ENCODE data around the gene ACTL7A. TPM values are rescaled to one million over a fixed set of nuclear protein-coding genes. Genes with fewer than 3 reads are reported as not detected.

ACTL7A gene, protein sequence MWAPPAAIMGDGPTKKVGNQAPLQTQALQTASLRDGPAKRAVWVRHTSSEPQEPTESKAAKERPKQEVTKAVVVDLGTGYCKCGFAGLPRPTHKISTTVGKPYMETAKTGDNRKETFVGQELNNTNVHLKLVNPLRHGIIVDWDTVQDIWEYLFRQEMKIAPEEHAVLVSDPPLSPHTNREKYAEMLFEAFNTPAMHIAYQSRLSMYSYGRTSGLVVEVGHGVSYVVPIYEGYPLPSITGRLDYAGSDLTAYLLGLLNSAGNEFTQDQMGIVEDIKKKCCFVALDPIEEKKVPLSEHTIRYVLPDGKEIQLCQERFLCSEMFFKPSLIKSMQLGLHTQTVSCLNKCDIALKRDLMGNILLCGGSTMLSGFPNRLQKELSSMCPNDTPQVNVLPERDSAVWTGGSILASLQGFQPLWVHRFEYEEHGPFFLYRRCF
- not detected for total RNA-seq
- not detected for total RNA-seq (2013)
- total RNA-seq: 0 reads per million in 29 experiments

DNA sequence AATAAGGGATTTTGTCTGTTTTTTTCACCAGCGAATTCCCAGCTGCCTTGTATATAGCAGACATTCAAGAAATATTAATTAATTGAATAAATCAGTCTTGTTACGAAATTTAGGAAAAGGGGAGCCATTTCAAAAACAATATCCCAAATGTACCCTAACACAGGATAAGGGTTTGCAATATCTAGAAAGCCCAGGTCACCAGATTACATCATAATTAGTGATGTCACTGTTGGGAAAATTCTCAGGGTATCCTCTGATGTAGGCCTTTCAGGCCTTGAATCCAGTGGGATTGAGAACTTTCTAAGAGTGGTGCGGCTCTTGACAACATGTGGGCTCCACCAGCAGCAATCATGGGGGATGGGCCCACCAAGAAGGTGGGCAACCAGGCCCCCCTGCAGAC, at the start of gene ACTL7A:
ACTL7A (plus strand) TSS at position 270 of the 400 bp plus-strand sequence; CDS start at position 327, 57 bp downstream.
- Mint-ChIP-seq H3K27ac (no peak within 1 kb of the TSS), H3K36me3 (no peaks in the 10 kb centered on the region), H3K9me3 (peaks cover 0 to 6% (median 0%) of the 10 kb centered on the region in 3 donors), H3K4me1 (no peaks in the 10 kb centered on the region), H3K4me3 (no peak within 1 kb of the TSS), H3K27me3 (no peaks in the 10 kb centered on the region)
- DNase-seq (no peak), ATAC-seq (replicated peaks in 1 of 4) (no peak)
- Histone ChIP-seq H3K9me3 (no peaks in the 10 kb centered on the region), H3K36me3 (ENCODE audit: control insufficient read depth in 2 of 2, extremely low read depth in 1 of 2, insufficient read depth in 1 of 2, low read length in 1 of 2) (no peaks in the 10 kb centered on the region), H3K4me1 (ENCODE audit: control insufficient read depth in 1 of 2, extremely low read depth in 1 of 2, insufficient read depth in 2 of 2, low read length in 2 of 2) (no peaks in the 10 kb centered on the region), H3K27me3 (replicated peaks in 1 of 2; ENCODE audit: control insufficient read depth in 2 of 2, extremely low read depth in 1 of 2, insufficient read depth in 2 of 2, low read length in 1 of 2) (no peaks in the 10 kb centered on the region), H3K4me3 (ENCODE audit: control insufficient read depth in 1 of 2, extremely low read depth in 1 of 2, low read length in 1 of 2) (no peak within 1 kb of the TSS), H3K27ac (ENCODE audit: low read length) (no peak within 1 kb of the TSS)
- WGBS (ENCODE audit: insufficient coverage): 100% methylated on average over 1 of the region's 3 CpGs
- POLR2A ChIA-PET: interaction anchor here in 1 of 2 donors (0.6 kb wide), 1 partner anchor 9 kb away, joined by 5 read pairs; no protein-coding TSS in a partner anchor
- CTCF ChIA-PET: no interaction called here

DNA sequence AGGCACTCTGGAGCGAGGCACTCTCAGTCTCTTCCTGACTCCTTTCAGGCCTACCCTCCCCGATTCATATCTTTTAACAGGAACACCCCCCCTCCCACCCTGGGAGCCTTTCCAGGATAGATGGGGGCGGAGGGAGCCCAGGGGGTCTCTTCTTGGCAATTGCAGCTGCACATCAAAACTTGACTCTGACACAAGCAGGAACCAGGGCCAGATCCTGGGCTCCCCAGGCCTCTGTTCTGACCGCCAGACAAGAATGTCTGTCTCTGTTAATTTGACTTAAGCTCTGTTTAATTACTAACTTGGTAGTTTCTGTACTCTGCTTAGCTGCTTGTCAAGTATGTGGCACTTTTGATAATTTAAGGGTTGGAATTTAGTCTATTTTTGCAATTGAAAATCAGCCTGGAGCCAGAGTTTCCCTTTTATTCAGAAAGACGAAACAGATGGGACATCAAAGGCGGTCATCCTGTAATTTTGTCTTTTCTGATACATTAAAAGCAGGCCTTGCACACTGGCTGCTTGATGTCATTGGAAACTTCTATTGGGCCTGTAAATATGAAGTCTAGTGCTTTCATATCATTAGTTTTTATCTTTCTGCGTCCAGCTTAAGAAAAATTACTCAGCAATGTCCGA, 49.6 kb upstream of the ACTL7A start:
- Histone ChIP-seq H3K9me3 (no peaks in the 10 kb centered on the region), H3K4me3 (ENCODE audit: control insufficient read depth in 1 of 2, extremely low read depth in 1 of 2, low read length in 1 of 2) (no peak overlapping the region), H3K27me3 (replicated peaks in 1 of 2; ENCODE audit: control insufficient read depth in 2 of 2, extremely low read depth in 1 of 2, insufficient read depth in 2 of 2, low read length in 1 of 2) (no peaks in the 10 kb centered on the region), H3K36me3 (ENCODE audit: control insufficient read depth in 2 of 2, extremely low read depth in 1 of 2, insufficient read depth in 1 of 2, low read length in 1 of 2) (no peaks in the 10 kb centered on the region), H3K4me1 (ENCODE audit: control insufficient read depth in 1 of 2, extremely low read depth in 1 of 2, insufficient read depth in 2 of 2, low read length in 2 of 2) (no peaks in the 10 kb centered on the region), H3K27ac (ENCODE audit: low read length) (no peak overlapping the region)
- H3K4me3 Mint-ChIP-seq: no peak overlapping the region
- ATAC-seq (replicated peaks in 1 of 4) (no peak), DNase-seq (no peak)
- peaks cover 18 to 26% of the 10 kb centered on the region in 2 donors for H3K27me3 Mint-ChIP-seq
- WGBS (ENCODE audit: insufficient coverage): 79% methylated on average over 3 of the region's 8 CpGs
- peaks cover 0 to 3% (median 0%) of the 10 kb centered on the region in 3 donors for H3K4me1 Mint-ChIP-seq
- no peaks in the 10 kb centered on the region for H3K9me3 Mint-ChIP-seq
- H3K36me3 Mint-ChIP-seq: no peaks in the 10 kb centered on the region
- POLR2A ChIA-PET: no interaction called here
- CTCF ChIA-PET: no interaction called here
- H3K27ac Mint-ChIP-seq: no peak overlapping the region

DNA sequence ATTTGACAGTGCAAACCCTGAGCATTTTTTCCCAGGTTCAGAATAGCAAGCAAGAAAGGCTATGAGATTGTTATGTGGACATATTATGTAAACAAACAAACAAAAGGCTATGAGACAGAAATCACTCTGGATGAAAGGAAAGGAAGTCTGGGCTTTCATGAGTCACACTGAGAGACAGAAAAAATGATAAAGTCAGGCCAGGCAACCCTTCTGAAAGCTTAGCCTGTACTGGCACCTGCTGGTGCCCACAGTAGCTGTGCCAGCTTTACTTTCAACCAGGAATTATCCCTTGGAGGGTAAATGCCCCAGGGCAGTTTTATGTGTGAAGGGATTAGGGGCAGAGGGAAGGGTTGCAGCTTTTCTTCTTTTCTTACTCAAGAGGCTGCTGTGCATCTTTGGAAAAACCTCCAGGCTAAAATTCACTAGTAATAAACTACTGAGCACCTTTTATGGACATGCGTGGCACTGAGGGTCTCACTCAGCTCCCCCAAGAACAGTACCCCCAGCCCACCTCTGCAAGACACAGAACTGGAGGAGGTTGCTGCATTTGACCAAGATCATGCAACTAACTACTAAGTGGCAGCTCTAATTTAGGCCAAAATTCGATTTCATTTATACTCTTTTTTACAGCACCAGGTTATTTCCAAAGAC, 48.0 kb upstream of the ACTL7A start:
- Mint-ChIP-seq H3K36me3 (no peaks in the 10 kb centered on the region), H3K4me3 (no peak overlapping the region), H3K27ac (no peak overlapping the region), H3K27me3 (peaks cover 18 to 25% of the 10 kb centered on the region in 2 donors), H3K4me1 (peaks cover 0 to 3% (median 0%) of the 10 kb centered on the region in 3 donors), H3K9me3 (no peaks in the 10 kb centered on the region)
- Histone ChIP-seq H3K4me3 (ENCODE audit: control insufficient read depth in 1 of 2, extremely low read depth in 1 of 2, low read length in 1 of 2) (no peak overlapping the region), H3K27me3 (replicated peaks in 1 of 2; ENCODE audit: control insufficient read depth in 2 of 2, extremely low read depth in 1 of 2, insufficient read depth in 2 of 2, low read length in 1 of 2) (no peaks in the 10 kb centered on the region), H3K9me3 (no peaks in the 10 kb centered on the region), H3K27ac (ENCODE audit: low read length) (no peak overlapping the region), H3K4me1 (ENCODE audit: control insufficient read depth in 1 of 2, extremely low read depth in 1 of 2, insufficient read depth in 2 of 2, low read length in 2 of 2) (no peaks in the 10 kb centered on the region), H3K36me3 (ENCODE audit: control insufficient read depth in 2 of 2, extremely low read depth in 1 of 2, insufficient read depth in 1 of 2, low read length in 1 of 2) (no peaks in the 10 kb centered on the region)
- ChIA-PET POLR2A (no interaction called here), CTCF (no interaction called here)
- WGBS (ENCODE audit: insufficient coverage): 80% methylated on average over 2 of the region's 2 CpGs
- ATAC-seq (replicated peaks in 1 of 4) (no peak), DNase-seq (no peak)

DNA sequence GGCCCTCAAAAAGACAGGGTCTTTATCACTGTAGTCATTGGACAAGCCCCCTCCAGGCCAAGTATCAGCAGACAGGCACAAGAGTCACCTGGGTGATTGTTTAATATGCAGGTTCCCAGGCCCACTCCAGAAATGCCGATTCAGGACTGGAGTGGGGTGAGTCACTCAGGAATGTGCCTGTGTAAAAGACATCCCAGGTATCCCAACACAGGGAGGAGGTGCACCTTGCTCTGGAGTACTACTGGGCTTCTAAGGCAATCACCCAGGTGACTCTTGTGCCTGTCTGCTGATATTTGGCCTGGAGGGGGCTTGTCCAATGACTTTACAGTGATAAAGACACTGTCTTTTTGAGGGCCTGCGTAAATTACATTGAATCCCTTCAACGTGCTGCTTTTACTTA, 46.9 kb upstream of the ACTL7A start:
- DNase-seq (no peak), ATAC-seq (replicated peaks in 1 of 4) (no peak)
- H3K27me3 Mint-ChIP-seq: peaks cover 18 to 25% of the 10 kb centered on the region in 2 donors
- Histone ChIP-seq H3K27ac (ENCODE audit: low read length) (no peak overlapping the region), H3K4me1 (ENCODE audit: control insufficient read depth in 1 of 2, extremely low read depth in 1 of 2, insufficient read depth in 2 of 2, low read length in 2 of 2) (no peaks in the 10 kb centered on the region), H3K36me3 (ENCODE audit: control insufficient read depth in 2 of 2, extremely low read depth in 1 of 2, insufficient read depth in 1 of 2, low read length in 1 of 2) (no peaks in the 10 kb centered on the region), H3K9me3 (no peaks in the 10 kb centered on the region), H3K4me3 (ENCODE audit: control insufficient read depth in 1 of 2, extremely low read depth in 1 of 2, low read length in 1 of 2) (no peak overlapping the region), H3K27me3 (replicated peaks in 1 of 2; ENCODE audit: control insufficient read depth in 2 of 2, extremely low read depth in 1 of 2, insufficient read depth in 2 of 2, low read length in 1 of 2) (no peaks in the 10 kb centered on the region)
- CTCF ChIA-PET: no interaction called here
- H3K4me3 Mint-ChIP-seq: no peak overlapping the region
- WGBS (ENCODE audit: insufficient coverage): 67% methylated on average over 1 of the region's 3 CpGs
- H3K27ac Mint-ChIP-seq: no peak overlapping the region
- no peaks in the 10 kb centered on the region for H3K9me3 Mint-ChIP-seq
- peaks cover 0 to 6% (median 0%) of the 10 kb centered on the region in 3 donors for H3K4me1 Mint-ChIP-seq
- H3K36me3 Mint-ChIP-seq: no peaks in the 10 kb centered on the region
- POLR2A ChIA-PET: no interaction called here

DNA sequence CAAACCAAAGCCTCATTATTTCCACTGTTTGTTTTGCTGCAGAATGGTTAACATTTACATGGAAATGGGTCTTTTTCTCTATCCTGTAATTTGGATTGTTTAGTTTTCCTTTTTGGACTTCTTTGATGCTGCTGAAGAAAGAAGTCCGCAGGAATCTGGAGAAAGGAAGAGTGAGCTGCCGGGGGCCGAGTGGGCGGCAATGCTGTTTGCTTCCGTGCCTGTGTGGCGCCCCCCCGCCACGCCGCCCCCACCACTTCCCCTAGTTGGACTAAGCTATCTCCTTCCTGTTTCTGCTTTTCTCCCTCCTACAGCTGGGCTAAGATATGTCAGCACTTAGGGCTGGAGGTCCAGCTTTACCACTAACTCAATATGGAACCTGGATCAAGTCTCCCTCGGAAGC, 46.0 kb upstream of the ACTL7A start:
- H3K4me3 Mint-ChIP-seq: no peak overlapping the region
- Histone ChIP-seq H3K36me3 (ENCODE audit: control insufficient read depth in 2 of 2, extremely low read depth in 1 of 2, insufficient read depth in 1 of 2, low read length in 1 of 2) (no peaks in the 10 kb centered on the region), H3K9me3 (no peaks in the 10 kb centered on the region), H3K27me3 (replicated peaks in 1 of 2; ENCODE audit: control insufficient read depth in 2 of 2, extremely low read depth in 1 of 2, insufficient read depth in 2 of 2, low read length in 1 of 2) (no peaks in the 10 kb centered on the region), H3K27ac (ENCODE audit: low read length) (no peak overlapping the region), H3K4me3 (ENCODE audit: control insufficient read depth in 1 of 2, extremely low read depth in 1 of 2, low read length in 1 of 2) (no peak overlapping the region), H3K4me1 (ENCODE audit: control insufficient read depth in 1 of 2, extremely low read depth in 1 of 2, insufficient read depth in 2 of 2, low read length in 2 of 2) (no peaks in the 10 kb centered on the region)
- no peak for ATAC-seq (replicated peaks in 1 of 4)
- CTCF ChIA-PET: interaction anchor here in 1 of 2 donors (0.5 kb wide), 1 partner anchor 40 kb away, joined by 4 read pairs; no protein-coding TSS in a partner anchor
- POLR2A ChIA-PET: no interaction called here
- H3K9me3 Mint-ChIP-seq: no peaks in the 10 kb centered on the region
- H3K4me1 Mint-ChIP-seq: peaks cover 0 to 6% (median 0%) of the 10 kb centered on the region in 3 donors
- 24% methylated on average over 2 of the region's 10 CpGs for WGBS (ENCODE audit: insufficient coverage)
- H3K36me3 Mint-ChIP-seq: no peaks in the 10 kb centered on the region
- DNase-seq: no peak
- peaks cover 18 to 25% of the 10 kb centered on the region in 2 donors for H3K27me3 Mint-ChIP-seq
- H3K27ac Mint-ChIP-seq: no peak overlapping the region

DNA sequence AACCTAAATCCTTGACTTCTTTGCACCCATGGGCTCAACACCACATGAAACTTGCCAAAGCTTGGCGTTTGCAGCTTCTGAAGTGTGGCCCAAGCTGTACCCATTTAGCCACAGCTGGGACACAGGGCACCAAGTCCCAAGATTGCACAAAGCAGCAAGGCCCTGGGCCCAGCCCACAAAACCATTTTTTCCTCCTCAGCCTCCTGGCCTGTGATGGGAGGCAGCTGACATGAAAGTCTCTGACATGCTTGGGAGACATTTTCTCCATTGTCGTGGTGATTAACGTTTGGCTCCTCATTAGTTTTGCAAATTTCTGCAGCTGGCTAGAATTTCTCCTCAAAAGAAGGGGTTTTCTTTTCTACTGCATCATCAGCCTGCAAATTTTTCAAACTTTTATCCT, 38.2 kb upstream of the ACTL7A start:
- H3K27me3 Mint-ChIP-seq: peaks cover 4 to 5% of the 10 kb centered on the region in 2 donors
- WGBS (ENCODE audit: insufficient coverage): no CpG with 5 or more reads among the region's 3 CpGs
- no peaks in the 10 kb centered on the region for H3K36me3 ChIP-seq (ENCODE audit: control insufficient read depth in 2 of 2, extremely low read depth in 1 of 2, insufficient read depth in 1 of 2, low read length in 1 of 2)
- POLR2A ChIA-PET: no interaction called here
- H3K27ac ChIP-seq (ENCODE audit: low read length): no peak overlapping the region
- no peak overlapping the region for H3K4me3 ChIP-seq (ENCODE audit: control insufficient read depth in 1 of 2, extremely low read depth in 1 of 2, low read length in 1 of 2)
- peaks cover 11 to 14% (median 11%) of the 10 kb centered on the region in 3 donors for H3K9me3 Mint-ChIP-seq
- H3K36me3 Mint-ChIP-seq: no peaks in the 10 kb centered on the region
- H3K27ac Mint-ChIP-seq: no peak overlapping the region
- peaks cover 0 to 3% (median 0%) of the 10 kb centered on the region in 3 donors for H3K4me1 Mint-ChIP-seq
- ATAC-seq (replicated peaks in 1 of 4) (no peak), DNase-seq (no peak)
- CTCF ChIA-PET: no interaction called here
- no peaks in the 10 kb centered on the region for H3K4me1 ChIP-seq (ENCODE audit: control insufficient read depth in 1 of 2, extremely low read depth in 1 of 2, insufficient read depth in 2 of 2, low read length in 2 of 2)
- no peaks in the 10 kb centered on the region for H3K27me3 ChIP-seq (replicated peaks in 1 of 2; ENCODE audit: control insufficient read depth in 2 of 2, extremely low read depth in 1 of 2, insufficient read depth in 2 of 2, low read length in 1 of 2)
- no peaks in the 10 kb centered on the region for H3K9me3 ChIP-seq
- H3K4me3 Mint-ChIP-seq: no peak overlapping the region
